A673 (cell line): Measurements from ENCODE around the gene BRAT1.

Experiments
- EZH2 ChIP-seq: fragments of 200-600 bp; sonication (generic); IDR thresholded peaks from 2 replicates; pipeline ENCODE4 v1.6.1; 2017; ENCODE audit warnings: borderline replicate concordance, low read depth, mild to moderate bottlenecking, mixed read lengths, antibody characterized with exemption, low read length; ENCODE audit not compliant: poor library complexity, severe bottlenecking
- TF ChIP-seq, protein P1 (sequence below): fragments of 300-800, 200-600 bp; sonication (generic); conservative IDR thresholded peaks from 2 replicates; pipeline ENCODE4 v1.5.1; 2017; ENCODE audit warnings: low read depth, mild to moderate bottlenecking, antibody characterized with exemption, low read length, moderate library complexity, mixed read lengths

DNA sequence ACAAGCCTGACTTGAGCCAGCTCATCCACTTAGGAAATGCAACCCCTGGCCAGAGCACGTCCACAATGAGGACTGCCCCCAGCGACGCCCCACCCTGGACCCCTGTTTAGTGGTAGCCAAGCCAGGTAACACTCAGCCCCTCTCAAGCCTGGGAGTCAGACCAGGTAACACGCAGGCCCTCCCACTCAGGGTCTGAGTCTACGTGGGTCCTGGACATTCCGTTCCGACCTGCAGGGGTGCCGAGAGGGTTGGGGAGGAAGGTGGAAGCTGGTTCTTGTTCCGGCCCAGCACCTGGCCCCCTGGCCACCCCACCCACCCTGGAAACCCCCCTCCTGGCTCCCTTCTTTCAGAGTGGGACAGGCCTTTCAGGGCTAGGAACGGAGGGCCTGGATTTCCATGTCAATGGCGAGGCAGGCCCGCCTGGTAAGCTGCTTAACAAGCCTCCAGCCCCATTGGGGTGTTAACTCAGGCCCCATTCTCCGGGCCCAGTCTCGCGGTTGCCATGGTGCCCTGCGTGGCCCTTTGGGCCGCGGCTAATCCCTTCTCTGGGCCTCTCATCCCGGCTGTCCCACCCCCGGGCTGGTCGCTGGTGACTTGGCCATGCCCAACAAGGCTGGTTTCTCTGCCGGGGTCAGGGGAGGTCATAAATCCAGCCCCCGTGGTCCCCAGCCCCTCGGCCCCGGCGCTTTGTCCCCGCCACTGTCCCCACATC lies 55.4 kb downstream of the BRAT1 start:
- TF ChIP-seq, protein P1, sequence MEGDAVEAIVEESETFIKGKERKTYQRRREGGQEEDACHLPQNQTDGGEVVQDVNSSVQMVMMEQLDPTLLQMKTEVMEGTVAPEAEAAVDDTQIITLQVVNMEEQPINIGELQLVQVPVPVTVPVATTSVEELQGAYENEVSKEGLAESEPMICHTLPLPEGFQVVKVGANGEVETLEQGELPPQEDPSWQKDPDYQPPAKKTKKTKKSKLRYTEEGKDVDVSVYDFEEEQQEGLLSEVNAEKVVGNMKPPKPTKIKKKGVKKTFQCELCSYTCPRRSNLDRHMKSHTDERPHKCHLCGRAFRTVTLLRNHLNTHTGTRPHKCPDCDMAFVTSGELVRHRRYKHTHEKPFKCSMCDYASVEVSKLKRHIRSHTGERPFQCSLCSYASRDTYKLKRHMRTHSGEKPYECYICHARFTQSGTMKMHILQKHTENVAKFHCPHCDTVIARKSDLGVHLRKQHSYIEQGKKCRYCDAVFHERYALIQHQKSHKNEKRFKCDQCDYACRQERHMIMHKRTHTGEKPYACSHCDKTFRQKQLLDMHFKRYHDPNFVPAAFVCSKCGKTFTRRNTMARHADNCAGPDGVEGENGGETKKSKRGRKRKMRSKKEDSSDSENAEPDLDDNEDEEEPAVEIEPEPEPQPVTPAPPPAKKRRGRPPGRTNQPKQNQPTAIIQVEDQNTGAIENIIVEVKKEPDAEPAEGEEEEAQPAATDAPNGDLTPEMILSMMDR: no peak
- no peak for TF ChIP-seq EZH2
